GM19239 (cell line): Measurements from ENCODE around the gene FIZ1.

ENCODE experiments used
- DNase-seq: peaks from one replicate; pipeline ENCODE4 v3.0.0; 2011; ENCODE audit warnings: low spot score; ENCODE audit not compliant: insufficient read length
- FAIRE-seq: peaks from 2 replicates; lab custom pipeline; 2011; peaks lifted over from hg19 to GRCh38; lab: Jason Lieb, UNC

Gene FIZ1

GRCh38 chr19:55546822-55547614 lies 52.3 kb downstream of the FIZ1 start:
- FAIRE-seq (no peak), DNase-seq (no peak)

GRCh38 chr19:55546011-55546410 lies 53.3 kb downstream of the FIZ1 start:
- no peak for FAIRE-seq

GRCh38 chr19:55545443-55545842 lies 53.9 kb downstream of the FIZ1 start, which contains the start of gene SBK3:
SBK3 (minus strand) TSS chr19:55545543; CDS start chr19:55545543, 0 bp downstream.
- DNase-seq (no peak), FAIRE-seq (no peak)

More at GRCh38 chr19:55546011-55546410, 53.3 kb downstream of the FIZ1 start:
- DNase-seq, result no peak

- no peak for FAIRE-seq
- no peak for DNase-seq
Observed at GRCh38 chr19:55544776-55545439, 54.4 kb downstream of the FIZ1 start.

- FAIRE-seq (no peak), DNase-seq (no peak)
Observed at GRCh38 chr19:55544014-55544413, 55.3 kb downstream of the FIZ1 start.

- DNase-seq (no peak), FAIRE-seq (no peak)
Observed at GRCh38 chr19:55543567-55543966, 55.8 kb downstream of the FIZ1 start.

- FAIRE-seq, result no peak
- DNase-seq, result no peak
Observed at GRCh38 chr19:55542292-55542855, 56.9 kb downstream of the FIZ1 start.
